Fibroblast of mammary gland (primary cell): ENCODE measurements around the gene PAPSS2.

Source experiments
- DNase-seq: peaks from one replicate; pipeline ENCODE4 v3.0.0-alpha.2; 2010; ENCODE audit warnings: low read depth
- H3K4me3 ChIP-seq: 2 replicates; pipeline ENCODE4 v1.5.1; 2011; ENCODE audit warnings: low read depth, mild to moderate bottlenecking, low read length, moderate library complexity; ENCODE audit not compliant: control insufficient read depth
- CTCF ChIP-seq: conservative IDR thresholded peaks from 2 replicates; pipeline ENCODE4 v1.5.1; 2011; ENCODE audit warnings: low read depth, low read length, inconsistent platforms; ENCODE audit not compliant: control insufficient read depth, insufficient read depth

The PAPSS2 gene

GRCh38 chr10:87702973-87703294, 43.3 kb downstream of the PAPSS2 start:
- no peak overlapping the region for H3K4me3 ChIP-seq
- DNase-seq: no peak
- no peak for TF ChIP-seq CTCF

DNA sequence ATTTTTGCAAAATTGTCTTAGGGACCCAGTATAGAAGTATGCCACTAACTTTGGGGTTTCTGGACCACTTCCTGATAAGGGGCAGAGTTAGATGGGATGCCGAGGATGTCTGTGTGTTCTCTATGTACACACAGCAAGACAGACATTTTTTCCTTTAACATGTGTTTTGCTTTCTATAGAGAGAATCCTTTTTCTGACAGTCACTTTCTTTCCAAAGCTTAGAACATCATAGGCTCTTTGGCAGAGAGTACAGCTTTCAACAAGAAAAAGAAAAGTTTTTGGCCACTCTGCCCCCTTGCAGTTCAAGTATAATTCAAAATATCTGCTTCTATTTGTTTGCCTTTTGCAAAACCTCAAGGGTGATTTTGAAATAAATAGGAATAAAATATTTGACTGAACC, 44.1 kb downstream of the PAPSS2 start:
- DNase-seq: no peak
- H3K4me3 ChIP-seq: no peak overlapping the region
- no peak for TF ChIP-seq CTCF

DNA sequence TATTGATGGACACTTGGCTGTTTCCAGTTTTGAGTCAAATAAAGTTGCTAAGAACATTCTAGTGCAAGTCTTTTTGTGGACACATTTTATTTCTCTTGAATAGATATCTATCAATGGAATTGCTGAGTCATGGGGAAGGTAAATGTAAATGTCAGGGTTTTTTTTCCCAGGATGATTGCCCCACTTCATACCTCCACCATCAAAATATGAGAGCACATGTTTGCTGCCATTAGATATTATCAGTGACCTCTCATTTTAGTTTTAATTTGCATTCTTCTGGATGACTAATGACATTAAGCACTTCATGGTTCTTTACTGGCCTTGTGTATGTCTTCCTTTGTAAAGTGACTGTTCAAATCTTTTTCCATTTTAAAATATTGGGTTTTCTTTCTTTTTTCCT, 45.7 kb downstream of the PAPSS2 start:
- no peak for TF ChIP-seq CTCF
- DNase-seq: peak; percentile 11
- no peak overlapping the region for H3K4me3 ChIP-seq

GRCh38 chr10:87706731-87707130, 47.1 kb downstream of the PAPSS2 start:
- DNase-seq: peak; percentile 47
- TF ChIP-seq CTCF: no peak
- no peak overlapping the region for H3K4me3 ChIP-seq

DNA sequence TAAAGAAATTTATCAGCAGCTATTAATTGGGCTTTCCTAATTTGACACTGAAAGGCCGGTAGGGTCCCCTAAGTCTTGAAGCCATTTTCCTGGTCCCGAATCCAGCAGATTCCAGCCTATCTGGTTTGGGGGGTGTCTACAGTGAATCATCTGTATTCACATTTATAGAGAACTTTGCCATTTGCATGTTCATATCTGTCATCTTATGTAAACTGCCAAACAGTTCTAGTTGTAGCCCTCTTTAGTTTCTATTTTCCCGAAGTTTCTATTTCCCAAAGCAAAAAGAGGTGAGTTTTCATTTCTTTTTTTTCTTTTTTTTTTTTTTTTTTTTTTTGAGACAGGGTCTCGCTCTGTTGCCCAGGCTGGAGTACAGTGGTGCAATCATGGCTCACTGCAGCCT, 47.6 kb downstream of the PAPSS2 start:
- no peak for DNase-seq
- no peak overlapping the region for H3K4me3 ChIP-seq
- no peak for TF ChIP-seq CTCF

DNA sequence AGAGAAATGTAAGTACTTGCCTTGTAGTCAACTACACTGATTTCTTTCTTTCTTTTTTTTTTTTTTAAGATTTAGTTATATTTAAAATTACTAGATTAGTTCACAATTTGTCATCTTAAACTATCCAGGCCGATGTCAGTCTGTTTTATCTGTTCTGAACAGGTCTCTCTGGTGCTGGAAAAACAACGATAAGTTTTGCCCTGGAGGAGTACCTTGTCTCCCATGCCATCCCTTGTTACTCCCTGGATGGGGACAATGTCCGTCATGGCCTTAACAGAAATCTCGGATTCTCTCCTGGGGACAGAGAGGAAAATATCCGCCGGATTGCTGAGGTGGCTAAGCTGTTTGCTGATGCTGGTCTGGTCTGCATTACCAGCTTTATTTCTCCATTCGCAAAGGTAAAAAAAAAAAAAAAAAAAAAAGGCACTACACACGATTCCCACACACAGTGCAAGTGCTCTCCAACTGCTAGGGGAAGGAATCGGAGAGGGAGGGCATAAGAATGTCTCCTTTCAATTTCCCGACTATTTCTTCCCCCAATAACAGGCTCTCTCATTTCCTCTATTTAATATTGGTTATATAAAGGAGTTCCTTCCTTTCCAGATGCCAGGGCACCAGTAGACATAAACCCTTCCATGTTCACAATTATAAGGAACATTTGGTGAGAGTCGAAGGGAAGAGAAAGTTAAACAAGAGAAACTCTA, 53.4 kb downstream of the PAPSS2 start:
- TF ChIP-seq CTCF: no peak
- DNase-seq: no peak
- no peak overlapping the region for H3K4me3 ChIP-seq

- no peak for DNase-seq
- H3K4me3 ChIP-seq: no peak overlapping the region
- TF ChIP-seq CTCF: no peak
Observed at GRCh38 chr10:87713707-87714106, 54.0 kb downstream of the PAPSS2 start.
